Upper lobe of left lung (tissue), 4 donors: ENCODE results near the gene DPP6.

Experiments
- POLR2A ChIP-seq, 4 donors: fragments of 450-650 bp; IDR thresholded peaks; one replicate each; pipeline ENCODE4 v1.5.1; 2016 to 2017; ENCODE audit warnings: antibody characterized with exemption in 4 of 4, mild to moderate bottlenecking in 2 of 4
- POLR2AphosphoS5 ChIP-seq, 2 donors: sonication (generic); formaldehyde crosslinking; IDR thresholded peaks; one replicate each; pipeline ENCODE4 v1.5.1; 2017; ENCODE audit warnings: antibody characterized with exemption in 2 of 2
- TF ChIP-seq, protein P1 (sequence below), 6 experiments: fragments of 450-650 bp in 4 of 6; fragments of 200-600 bp in 2 of 6; sonication (generic) in 2 of 6; IDR thresholded peaks; one replicate each; pipeline ENCODE4 v1.5.1; 2016 to 2019; ENCODE audit warnings: antibody characterized with exemption in 6 of 6

DNA sequence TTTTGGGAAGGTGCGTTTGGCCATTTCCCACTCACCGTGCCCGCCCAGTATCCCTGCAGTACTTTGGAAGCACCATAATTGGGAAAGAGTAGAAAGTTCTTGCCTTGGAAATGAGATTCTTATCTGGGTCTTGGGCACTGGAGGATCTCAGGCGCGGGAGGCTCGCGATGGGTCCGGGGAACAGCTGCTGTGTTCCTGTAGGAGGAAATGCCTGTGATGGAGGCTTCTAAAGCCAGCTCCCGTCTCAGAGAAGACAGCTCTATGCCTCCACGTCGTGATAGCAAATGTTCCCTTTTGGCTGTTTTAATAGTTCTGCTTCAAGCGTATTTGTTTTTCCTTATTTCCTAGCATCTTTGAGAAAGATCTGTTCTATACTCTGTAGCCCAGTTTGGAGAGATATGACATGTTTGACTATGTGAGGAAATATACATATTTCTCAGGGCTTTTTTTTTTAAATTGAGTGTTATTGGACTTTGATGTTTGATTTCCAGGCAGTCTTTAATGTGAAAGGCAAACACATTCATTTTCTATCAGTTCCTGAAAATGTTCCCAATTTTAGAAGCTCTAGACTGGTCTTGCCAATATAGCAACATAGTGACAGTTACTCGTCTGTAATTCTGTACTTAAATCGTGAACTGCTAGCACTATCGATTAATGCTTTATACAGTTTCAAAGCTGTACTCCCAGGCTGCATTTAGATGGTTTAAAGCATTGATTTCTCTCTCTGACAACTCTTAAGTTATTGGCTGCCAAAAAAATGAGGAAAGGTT, 280.8 kb downstream of the DPP6 start:
- TF ChIP-seq, protein P1, sequence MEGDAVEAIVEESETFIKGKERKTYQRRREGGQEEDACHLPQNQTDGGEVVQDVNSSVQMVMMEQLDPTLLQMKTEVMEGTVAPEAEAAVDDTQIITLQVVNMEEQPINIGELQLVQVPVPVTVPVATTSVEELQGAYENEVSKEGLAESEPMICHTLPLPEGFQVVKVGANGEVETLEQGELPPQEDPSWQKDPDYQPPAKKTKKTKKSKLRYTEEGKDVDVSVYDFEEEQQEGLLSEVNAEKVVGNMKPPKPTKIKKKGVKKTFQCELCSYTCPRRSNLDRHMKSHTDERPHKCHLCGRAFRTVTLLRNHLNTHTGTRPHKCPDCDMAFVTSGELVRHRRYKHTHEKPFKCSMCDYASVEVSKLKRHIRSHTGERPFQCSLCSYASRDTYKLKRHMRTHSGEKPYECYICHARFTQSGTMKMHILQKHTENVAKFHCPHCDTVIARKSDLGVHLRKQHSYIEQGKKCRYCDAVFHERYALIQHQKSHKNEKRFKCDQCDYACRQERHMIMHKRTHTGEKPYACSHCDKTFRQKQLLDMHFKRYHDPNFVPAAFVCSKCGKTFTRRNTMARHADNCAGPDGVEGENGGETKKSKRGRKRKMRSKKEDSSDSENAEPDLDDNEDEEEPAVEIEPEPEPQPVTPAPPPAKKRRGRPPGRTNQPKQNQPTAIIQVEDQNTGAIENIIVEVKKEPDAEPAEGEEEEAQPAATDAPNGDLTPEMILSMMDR (IDR thresholded peaks at IDR 0.05), result no peak
- TF ChIP-seq POLR2AphosphoS5 (IDR thresholded peaks at IDR 0.05), result no peak
- no peak for TF ChIP-seq POLR2A (IDR thresholded peaks at IDR 0.05)
